Hindlimb muscle (tissue), 1 donor: Measurements from ENCODE around the gene KLK7. TPM values are rescaled to one million over a fixed set of nuclear protein-coding genes. Genes with fewer than 3 reads are reported as not detected.

Experiments
- DNase-seq: peaks from one replicate; pipeline ENCODE4 v3.0.0-alpha.2; 2013
- polyA plus RNA-seq: library from polyadenylated mRNA; unstranded; fragments of 120-200 nt; gene quantifications from one replicate; pipeline ENCODE4 v1.2.1, GENCODE V29; 2013; ENCODE audit not compliant: insufficient read length

Gene KLK7
- polyA plus RNA-seq, 1 donor = not detected

- no peak for DNase-seq
Measured at GRCh38 chr19:50931023-50931422, 52.7 kb downstream of the KLK7 start.

- DNase-seq = no peak
Measured at GRCh38 chr19:50928831-50929230, 54.9 kb downstream of the KLK7 start.

Other genes with a start within 250 kb of the KLK7 start
- gene GPR32, start 213.5 kb downstream of the KLK7 start, polyA plus RNA-seq = not detected
- 0.14 TPM for gene ACP4, start 193.5 kb downstream of the KLK7 start, polyA plus RNA-seq
- 0.27 TPM for gene KLK1, start 160.1 kb downstream of the KLK7 start, polyA plus RNA-seq
- gene KLK15, start 150.3 kb downstream of the KLK7 start, polyA plus RNA-seq = not detected
- gene KLK3, start 129.0 kb downstream of the KLK7 start, polyA plus RNA-seq = not detected
- not detected for gene KLK2, start 110.5 kb downstream of the KLK7 start, polyA plus RNA-seq
- gene KLK4, start 72.5 kb downstream of the KLK7 start, polyA plus RNA-seq = not detected
- gene KLK5, start 30.9 kb downstream of the KLK7 start, polyA plus RNA-seq = not detected
- gene KLK6, start 14.3 kb downstream of the KLK7 start, polyA plus RNA-seq = not detected
- gene KLK8, start 17.7 kb upstream of the KLK7 start, polyA plus RNA-seq = not detected
- gene KLK10, start 35.8 kb upstream of the KLK7 start, polyA plus RNA-seq = not detected
- gene KLK11, start 42.7 kb upstream of the KLK7 start, polyA plus RNA-seq = 0.72 TPM
- not detected for gene KLK12, start 51.1 kb upstream of the KLK7 start, polyA plus RNA-seq
- gene KLK13, start 81.2 kb upstream of the KLK7 start, polyA plus RNA-seq = not detected
- gene KLK14, start 99.0 kb upstream of the KLK7 start, polyA plus RNA-seq = not detected
- 4.2 TPM for gene CTU1, start 124.5 kb upstream of the KLK7 start, polyA plus RNA-seq
- gene SIGLEC9, start 141.0 kb upstream of the KLK7 start, polyA plus RNA-seq = 1.1 TPM
- gene SIGLEC7, start 158.4 kb upstream of the KLK7 start, polyA plus RNA-seq = 0.76 TPM
- 4.1 TPM for gene CD33, start 241.2 kb upstream of the KLK7 start, polyA plus RNA-seq